ENCODE data around the gene ZNF550.

Gene ZNF550

GRCh38 chr19:57559404-57560025 is at the start of gene ZNF550:
ZNF550 (minus strand) TSS chr19:57559863; CDS start chr19:57559682, 181 bp downstream.
- peak; percentile 91 for DNase-seq (ENCODE audit: low spot score)
- TF ChIP-seq CTCF (IDR thresholded peaks at IDR 0.05; ENCODE audit: extremely low read depth, missing control alignments) = no peak

GRCh38 chr19:57606931-57607330 is 47.3 kb upstream of the ZNF550 start:
- no peak for DNase-seq (ENCODE audit: low spot score)
- no peak for TF ChIP-seq CTCF (IDR thresholded peaks at IDR 0.05; ENCODE audit: extremely low read depth, missing control alignments)

- TF ChIP-seq CTCF (IDR thresholded peaks at IDR 0.05; ENCODE audit: extremely low read depth, missing control alignments) = no peak
- peak; percentile 93 for DNase-seq (ENCODE audit: low spot score)
These were observed 40.2 kb upstream of the ZNF550 start, which contains the start of gene ZNF530 for GRCh38 chr19:57599761-57600383. ZNF530 (plus strand) TSS chr19:57599885; CDS start chr19:57604346, 4,461 bp downstream.

- TF ChIP-seq CTCF (IDR thresholded peaks at IDR 0.05; ENCODE audit: extremely low read depth, missing control alignments) = no peak
- no peak for DNase-seq (ENCODE audit: low spot score)
These were observed 39.7 kb upstream of the ZNF550 start for GRCh38 chr19:57599377-57599760.

GRCh38 chr19:57587529-57587928 is 27.9 kb upstream of the ZNF550 start:
- TF ChIP-seq CTCF (IDR thresholded peaks at IDR 0.05; ENCODE audit: extremely low read depth, missing control alignments) = no peak
- no peak for DNase-seq (ENCODE audit: low spot score)

GRCh38 chr19:57583521-57584416 is 24.1 kb upstream of the ZNF550 start, which contains the start of gene ZIK1:
ZIK1 (plus strand) TSS chr19:57584145; CDS start chr19:57584357, 212 bp downstream.
- peak; percentile 95 for DNase-seq (ENCODE audit: low spot score)
- no peak for TF ChIP-seq CTCF (IDR thresholded peaks at IDR 0.05; ENCODE audit: extremely low read depth, missing control alignments)
